HS-5 (cell line): Measurements from ENCODE around the gene SYT17.
"Not testable (repeated sequence)": the region's sequence is repeated elsewhere in the genome, so short reads cannot be mapped to it uniquely, and the experiment has no call there.

Source experiments
- DNase-seq: peaks from one replicate; pipeline ENCODE4 v3.0.0-alpha.2; 2012; ENCODE audit warnings: low read depth

SYT17 gene

DNA sequence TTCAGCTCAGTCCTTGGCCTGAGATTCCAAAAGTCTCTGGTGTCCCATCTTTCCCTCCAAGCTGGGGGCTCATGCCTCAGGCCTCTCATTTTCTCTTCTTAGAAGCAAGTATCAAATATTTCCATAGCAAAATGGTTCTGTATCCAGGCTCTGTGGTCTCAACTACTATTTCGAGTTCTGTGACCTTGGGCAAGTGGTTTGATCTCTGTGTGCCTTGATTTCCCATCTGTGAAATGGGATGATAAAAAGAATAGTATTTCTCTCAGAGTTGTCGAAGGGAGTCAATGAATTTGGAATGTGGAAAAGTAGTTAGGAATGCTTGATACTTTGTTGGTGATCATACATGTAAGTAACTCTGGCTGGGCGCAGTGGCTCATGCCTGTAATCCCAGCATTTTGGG lies 6.4 kb downstream of the SYT17 start:
- DNase-seq = no peak

- DNase-seq = no peak
Observed at GRCh38 chr16:19175492-19176262, 7.6 kb downstream of the SYT17 start.

- no peak for DNase-seq
Observed at GRCh38 chr16:19177111-19177739, 9.2 kb downstream of the SYT17 start.

GRCh38 chr16:19179546-19180490 lies 11.8 kb downstream of the SYT17 start:
- DNase-seq = no peak

GRCh38 chr16:19180741-19181140 lies 12.7 kb downstream of the SYT17 start:
- DNase-seq = no peak

DNA sequence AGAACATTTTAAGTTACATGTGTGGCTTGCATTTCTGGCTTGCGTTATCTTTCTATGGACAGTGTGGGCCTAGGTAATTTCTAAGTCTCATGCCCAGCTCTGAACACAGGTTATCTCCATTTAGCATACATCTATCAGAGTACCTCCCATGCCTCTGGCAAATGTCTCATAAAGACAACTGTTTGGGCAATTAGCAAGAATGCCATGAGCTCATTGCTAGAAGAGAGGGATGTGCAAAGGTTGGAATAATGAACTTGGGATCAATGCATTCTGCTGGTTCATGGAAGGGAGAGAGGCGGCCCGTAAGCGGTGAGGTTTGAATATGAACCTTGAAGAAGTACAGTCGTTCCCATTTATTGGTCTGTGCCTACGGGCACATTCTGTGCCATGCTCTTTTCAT lies 14.4 kb downstream of the SYT17 start:
- no peak for DNase-seq

DNA sequence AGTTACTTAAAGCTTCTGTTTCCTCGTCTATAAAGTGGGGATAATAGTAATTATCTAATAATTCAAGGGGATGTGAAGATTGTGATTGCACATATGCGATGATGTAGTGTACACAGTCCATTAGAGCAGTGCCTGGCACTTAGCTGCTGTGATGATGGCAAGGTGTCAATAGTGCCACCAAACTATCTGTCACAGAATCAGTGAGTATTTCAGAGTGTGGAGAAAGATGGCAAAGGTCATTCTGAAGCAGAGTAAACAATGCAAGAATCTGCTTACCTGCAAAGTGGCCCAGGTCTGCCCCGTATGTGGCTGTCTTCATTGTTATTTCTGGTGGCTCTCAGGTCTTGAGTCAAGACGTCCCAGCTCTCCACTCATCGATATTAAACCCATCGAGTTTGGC lies 15.1 kb downstream of the SYT17 start:
- DNase-seq = no peak

DNA sequence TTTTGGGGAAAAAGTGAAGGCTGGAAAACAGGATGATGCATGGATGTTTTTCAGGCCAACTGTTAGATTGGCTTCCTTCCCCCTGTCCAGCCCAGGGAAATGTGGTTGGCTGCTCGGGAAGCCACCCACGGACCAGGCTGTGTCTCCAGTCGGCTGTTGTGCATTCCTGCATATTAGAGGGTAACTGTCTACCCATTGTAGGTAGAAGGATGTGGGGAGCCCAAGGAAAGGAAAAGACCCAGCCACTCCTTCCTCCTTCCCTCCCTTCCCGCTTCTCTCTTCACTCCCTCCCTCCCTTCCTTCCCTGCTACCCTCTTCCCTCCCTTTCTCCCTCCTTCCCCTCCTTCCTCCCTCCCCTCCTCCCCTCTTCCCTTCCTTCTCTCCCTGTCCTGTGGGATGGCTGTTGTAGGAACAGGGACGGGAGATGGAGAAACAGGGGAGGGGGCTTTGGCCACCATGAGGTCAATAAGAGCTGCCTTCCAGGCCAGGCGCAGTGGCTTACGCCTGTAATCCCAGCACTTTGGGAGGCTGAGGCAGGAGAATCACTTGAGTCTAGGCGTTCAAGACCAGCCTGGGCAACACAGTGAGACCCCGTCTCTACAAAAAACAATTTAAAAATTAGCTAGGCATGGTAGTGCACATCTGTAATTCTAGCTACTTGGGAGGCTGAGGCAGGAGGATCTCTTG lies 16.9 kb downstream of the SYT17 start:
- no peak for DNase-seq

DNA sequence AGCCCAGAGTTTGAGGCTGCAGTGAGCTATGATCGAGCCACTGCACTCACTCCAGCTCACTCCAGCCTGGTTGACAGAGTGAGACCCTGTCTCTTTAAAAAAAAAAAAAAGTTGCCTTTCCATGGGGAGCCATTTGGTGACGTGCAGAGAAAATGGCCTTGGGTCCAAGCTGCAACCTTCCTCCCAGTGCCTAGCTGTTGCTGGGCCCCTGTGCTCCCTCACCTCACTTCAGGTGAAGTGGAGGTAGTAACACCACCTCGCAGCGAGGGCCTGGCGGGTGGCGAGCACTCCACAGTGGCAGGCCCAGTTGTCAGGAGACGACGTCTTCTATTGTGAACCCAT lies 17.4 kb downstream of the SYT17 start:
- DNase-seq = no peak

DNA sequence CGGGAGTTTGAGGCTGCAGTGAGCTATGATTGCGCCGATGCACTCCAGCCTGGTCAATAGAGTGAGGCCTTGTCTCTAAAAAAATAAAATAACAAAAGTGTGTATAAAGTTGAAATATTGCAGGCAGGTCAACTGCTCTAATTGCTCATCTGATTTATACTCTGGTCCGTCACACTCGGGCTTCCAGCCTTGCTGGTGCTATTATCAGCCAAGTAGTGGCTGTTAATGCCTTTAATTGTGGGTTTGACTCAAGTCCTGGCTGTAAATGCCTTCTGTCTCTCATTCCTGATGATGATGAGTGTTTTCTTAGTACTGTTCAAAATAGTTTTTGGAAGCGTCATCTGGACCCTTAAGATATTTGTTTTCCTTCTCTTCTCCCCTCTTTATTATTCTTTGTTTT lies 18.4 kb downstream of the SYT17 start:
- no peak for DNase-seq

GRCh38 chr16:19187961-19188360 lies 19.9 kb downstream of the SYT17 start:
- not testable (repeated sequence) for DNase-seq

DNA sequence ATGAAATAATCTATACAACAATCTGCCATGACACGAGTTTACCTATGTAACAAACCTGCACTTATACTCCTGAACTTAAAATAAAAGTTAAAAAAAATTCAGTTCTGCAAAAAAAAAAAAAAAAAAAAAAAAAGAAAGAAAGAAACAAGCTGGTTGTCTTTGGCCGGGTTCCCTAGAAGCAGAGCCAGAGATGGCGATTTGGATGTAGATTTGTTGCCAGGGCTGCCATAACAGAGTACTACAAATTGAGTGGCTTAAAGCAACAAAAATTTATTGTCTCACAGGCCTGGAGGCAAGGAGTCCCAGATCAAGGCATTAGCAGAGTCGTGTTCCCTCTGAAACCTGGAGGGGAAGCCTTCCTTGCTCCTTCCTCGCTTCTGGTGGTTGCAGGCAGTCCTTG lies 20.4 kb downstream of the SYT17 start:
- DNase-seq = no peak

GRCh38 chr16:19192865-19193264 lies 24.8 kb downstream of the SYT17 start:
- no peak for DNase-seq

- DNase-seq = no peak
Observed at GRCh38 chr16:19196871-19197270, 28.8 kb downstream of the SYT17 start.

GRCh38 chr16:19203374-19203966 lies 35.4 kb downstream of the SYT17 start:
- no peak for DNase-seq

- DNase-seq = no peak
Observed at GRCh38 chr16:19210280-19210924, 42.4 kb downstream of the SYT17 start.

DNA sequence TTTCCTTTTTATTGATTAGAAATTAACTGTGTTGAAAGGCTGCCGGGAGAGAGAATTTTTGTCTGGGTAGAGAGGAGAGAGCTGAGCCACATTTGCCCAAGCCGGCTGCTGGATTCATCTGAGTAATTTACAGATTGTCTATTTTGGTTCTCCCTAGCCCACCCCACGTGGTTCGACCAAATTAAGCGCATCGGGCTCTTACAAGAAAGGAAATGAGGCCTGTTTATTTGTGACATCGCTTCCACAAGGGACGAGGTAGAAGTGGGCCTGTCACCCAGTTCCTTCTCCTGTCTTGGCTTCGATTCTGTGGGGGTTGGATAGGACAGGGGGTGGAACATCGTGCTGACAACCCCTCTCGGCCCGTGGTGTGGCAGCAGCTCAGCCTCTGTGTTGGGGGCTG lies 42.9 kb downstream of the SYT17 start:
- no peak for DNase-seq

DNA sequence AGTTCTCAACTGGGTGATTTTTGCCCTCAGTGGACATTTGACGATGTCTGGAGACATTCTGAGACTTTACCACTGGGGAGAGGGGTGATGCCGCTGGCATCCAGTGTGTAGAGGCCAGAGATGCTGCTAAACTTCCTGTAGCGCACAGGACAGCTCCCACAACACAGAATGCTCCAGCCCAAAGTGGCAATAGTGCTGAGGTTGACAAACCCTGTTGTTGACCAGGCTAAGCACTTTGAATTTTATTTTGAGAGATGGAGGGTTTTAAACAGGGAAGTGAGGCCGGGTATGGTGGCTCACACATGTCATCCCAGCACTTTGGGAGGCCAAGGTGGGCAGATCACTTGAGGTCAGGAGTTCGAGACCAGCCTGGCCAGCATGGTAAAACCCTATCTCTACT lies 44.0 kb downstream of the SYT17 start:
- DNase-seq = no peak

- DNase-seq = no peak
Observed at GRCh38 chr16:19213885-19214284, 45.8 kb downstream of the SYT17 start.

GRCh38 chr16:19215705-19216104 lies 47.7 kb downstream of the SYT17 start:
- DNase-seq = no peak

- no peak for DNase-seq
Observed at GRCh38 chr16:19218581-19218980, 50.5 kb downstream of the SYT17 start.
